Neural crest cell (in vitro differentiated cells): ENCODE measurements around the gene LGALS7. TPM values are rescaled to one million over a fixed set of nuclear protein-coding genes. Genes with fewer than 3 reads are reported as not detected.
"Not testable (repeated sequence)": the region's sequence is repeated elsewhere in the genome, so short reads cannot be mapped to it uniquely, and the experiment has no call there.

Source experiments
- DNase-seq: peaks from one replicate; pipeline ENCODE4 v3.0.0; 2021; ENCODE audit warnings: low read depth, mixed read lengths, low spot score
- H3K27ac Mint-ChIP-seq: one replicate; pipeline ENCODE4 v1.8.0; 2021; ENCODE audit warnings: mild to moderate bottlenecking, mixed read lengths; ENCODE audit not compliant: unreplicated experiment
- H3K27me3 Mint-ChIP-seq: 2 replicates; pipeline ENCODE4 v1.8.0; 2021; ENCODE audit warnings: low read depth, mild to moderate bottlenecking, mixed read lengths
- H3K36me3 Mint-ChIP-seq: 2 replicates; pipeline ENCODE4 v1.8.0; 2021; ENCODE audit warnings: low read depth, mild to moderate bottlenecking, mixed read lengths
- H3K4me1 Mint-ChIP-seq: 2 replicates; pipeline ENCODE4 v1.8.0; 2021; ENCODE audit warnings: mixed read lengths
- H3K4me3 Mint-ChIP-seq: one replicate; pipeline ENCODE4 v1.8.0; 2021; ENCODE audit warnings: mild to moderate bottlenecking, mixed read lengths
- H3K9me3 Mint-ChIP-seq: 2 replicates; pipeline ENCODE4 v1.8.0; 2021; ENCODE audit warnings: mixed read lengths
- CTCF ChIP-seq: fragments of 200-600 bp; sonication (generic); conservative IDR thresholded peaks from 2 replicates; pipeline ENCODE4 v1.5.0; 2021; ENCODE audit warnings: antibody characterized with exemption, mild to moderate bottlenecking
- total RNA-seq: library from RNA; stranded (reverse); gene quantifications from 2 replicates; pipeline ENCODE4 v1.2.1, GENCODE V29; 2021

LGALS7 gene
- total RNA-seq, 1 donor from 2014 or later = not detected

GRCh38 chr19:38809592-38810252, 36.4 kb upstream of the LGALS7 start:
- Mint-ChIP-seq H3K4me3 (no peak overlapping the region), H3K27me3 (no peaks in the 10 kb centered on the region), H3K27ac (peak overlapping the region; percentile 60), H3K9me3 (no peaks in the 10 kb centered on the region), H3K4me1 (no peaks in the 10 kb centered on the region), H3K36me3 (no peaks in the 10 kb centered on the region)
- TF ChIP-seq CTCF = no peak
- no peak for DNase-seq

- Mint-ChIP-seq H3K9me3 (no peaks in the 10 kb centered on the region), H3K27ac (no peak overlapping the region), H3K36me3 (no peaks in the 10 kb centered on the region), H3K4me1 (no peaks in the 10 kb centered on the region), H3K27me3 (no peaks in the 10 kb centered on the region), H3K4me3 (no peak overlapping the region)
- no peak for DNase-seq
- TF ChIP-seq CTCF = no peak
These were observed 35.4 kb upstream of the LGALS7 start for GRCh38 chr19:38808741-38809140.

GRCh38 chr19:38807374-38808098, 34.2 kb upstream of the LGALS7 start:
- H3K36me3 Mint-ChIP-seq, H3K27me3 Mint-ChIP-seq, H3K27ac Mint-ChIP-seq, H3K9me3 Mint-ChIP-seq, DNase-seq, H3K4me3 Mint-ChIP-seq, H3K4me1 Mint-ChIP-seq: not testable (repeated sequence)

DNA sequence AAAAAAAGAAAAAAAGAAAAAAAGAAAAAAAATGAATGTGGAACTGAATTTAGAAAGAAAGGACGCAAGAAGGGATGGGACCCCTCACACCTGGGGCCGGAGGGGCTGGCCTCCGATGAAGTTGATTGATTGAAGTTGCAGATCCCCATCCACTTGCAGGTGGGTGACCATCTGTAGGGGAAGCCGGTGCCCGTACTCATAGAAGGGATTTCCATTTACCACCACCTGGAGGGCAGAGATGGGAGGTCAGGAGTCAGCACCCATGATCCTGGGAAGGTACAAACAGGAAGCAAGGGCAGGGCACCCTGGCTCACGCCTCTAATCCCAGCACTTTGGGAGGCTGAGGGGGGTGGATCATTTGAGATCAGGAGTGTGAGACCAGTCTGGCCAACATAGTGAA, 33.1 kb upstream of the LGALS7 start:
- no peaks in the 10 kb centered on the region for H3K36me3 Mint-ChIP-seq
- no peak for TF ChIP-seq CTCF
- H3K4me1 Mint-ChIP-seq = no peaks in the 10 kb centered on the region
- DNase-seq = no peak
- H3K4me3 Mint-ChIP-seq = no peak overlapping the region
- no peak overlapping the region for H3K27ac Mint-ChIP-seq
- H3K9me3 Mint-ChIP-seq = no peaks in the 10 kb centered on the region
- no peaks in the 10 kb centered on the region for H3K27me3 Mint-ChIP-seq

GRCh38 chr19:38805180-38805579, 31.9 kb upstream of the LGALS7 start:
- DNase-seq = no peak
- Mint-ChIP-seq H3K36me3 (no peaks in the 10 kb centered on the region), H3K9me3 (no peaks in the 10 kb centered on the region), H3K27me3 (no peaks in the 10 kb centered on the region), H3K4me1 (no peaks in the 10 kb centered on the region), H3K27ac (no peak overlapping the region), H3K4me3 (no peak overlapping the region)
- TF ChIP-seq CTCF = no peak

DNA sequence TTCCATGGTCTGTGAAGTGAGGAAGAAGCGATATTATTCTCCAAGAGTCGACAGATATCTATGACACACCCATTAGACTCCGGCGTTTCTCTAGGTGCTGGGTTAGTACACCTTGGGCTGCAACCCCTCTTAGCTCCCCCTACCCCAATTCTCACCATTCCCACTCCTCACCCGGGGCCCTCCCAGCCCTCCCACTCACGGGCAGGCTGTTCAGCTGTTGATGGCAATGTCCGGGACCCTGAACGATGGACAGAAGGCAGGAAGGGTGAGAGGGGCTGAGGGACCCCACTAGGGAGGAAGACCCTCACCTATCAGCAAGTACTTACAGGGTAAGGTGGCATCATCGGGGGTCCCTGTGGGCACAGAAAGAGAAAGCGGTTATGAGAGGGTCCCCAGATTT, 30.2 kb upstream of the LGALS7 start:
- no peak for TF ChIP-seq CTCF
- H3K27ac Mint-ChIP-seq = no peak overlapping the region
- no peaks in the 10 kb centered on the region for H3K36me3 Mint-ChIP-seq
- no peaks in the 10 kb centered on the region for H3K9me3 Mint-ChIP-seq
- no peaks in the 10 kb centered on the region for H3K4me1 Mint-ChIP-seq
- H3K27me3 Mint-ChIP-seq = no peaks in the 10 kb centered on the region
- no peak for DNase-seq
- H3K4me3 Mint-ChIP-seq = no peak overlapping the region
